ENCODE results near the gene CEP72.
"Not testable (repeated sequence)": the region's sequence is repeated elsewhere in the genome, so short reads cannot be mapped to it uniquely, and the experiment has no call there.

CEP72 gene

DNA sequence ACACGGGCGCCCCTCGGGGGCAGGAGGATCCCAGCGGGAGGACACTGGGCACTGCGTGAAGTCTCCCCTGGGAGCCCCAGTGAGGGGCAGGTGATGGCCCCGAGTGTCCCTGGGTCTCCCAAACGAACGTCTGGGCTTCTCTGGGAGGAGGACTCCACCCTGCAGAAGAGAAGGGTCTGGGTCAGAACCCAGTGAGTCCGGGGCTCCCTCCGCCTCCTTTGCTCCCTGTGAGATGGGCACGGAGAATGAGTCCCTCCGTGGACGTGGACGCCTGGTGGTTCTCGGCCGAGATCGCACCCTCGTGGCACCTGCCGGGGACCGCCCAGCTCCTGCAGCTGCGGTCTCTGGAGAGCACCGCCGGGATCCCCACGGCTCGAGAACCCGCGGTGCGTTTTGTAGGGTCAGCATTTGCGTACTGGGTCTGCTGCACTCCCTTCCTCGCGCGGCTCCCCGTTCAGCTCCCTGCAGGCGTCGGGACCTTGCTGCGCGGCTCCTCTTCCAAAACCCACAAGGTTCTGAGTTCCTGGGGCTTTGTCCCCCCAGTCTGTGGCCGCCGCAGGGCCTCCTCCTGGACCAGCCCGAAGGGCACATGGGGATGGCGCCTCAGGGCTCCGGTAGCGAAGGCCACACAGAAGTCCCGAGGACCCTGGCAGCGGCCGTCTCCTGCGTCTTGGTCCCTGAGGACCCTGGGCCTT is 10.2 kb upstream of the CEP72 start:
- no peak for DNase-seq

DNA sequence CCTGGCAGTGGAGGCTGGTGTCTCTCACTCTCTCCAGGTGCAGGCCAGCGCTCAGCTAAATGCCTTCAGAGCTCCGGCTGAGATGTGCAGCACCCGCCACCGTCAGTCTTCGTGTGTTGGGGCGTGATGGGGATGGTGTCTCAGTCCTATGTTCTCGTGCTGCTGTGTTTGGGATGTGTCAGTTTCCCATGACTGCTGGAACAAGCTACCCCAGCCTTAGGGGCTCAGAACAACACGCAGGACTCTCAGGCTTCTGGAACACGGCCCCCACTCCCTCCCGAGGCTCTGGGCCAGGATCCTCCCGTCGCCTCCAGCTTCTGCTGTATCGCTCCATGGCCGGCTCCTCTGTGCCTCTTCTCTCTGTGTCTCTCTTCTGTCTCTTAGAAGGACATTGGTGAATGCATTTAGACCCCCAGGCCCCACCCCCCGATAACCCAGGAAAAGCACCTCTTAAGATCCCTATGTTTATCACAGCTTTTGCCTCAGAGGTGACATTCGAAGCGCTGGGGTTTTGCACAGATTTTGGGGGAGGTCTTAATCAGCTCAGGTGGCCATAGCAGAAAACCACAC is 9.6 kb upstream of the CEP72 start:
- DNase-seq: no peak

DNA sequence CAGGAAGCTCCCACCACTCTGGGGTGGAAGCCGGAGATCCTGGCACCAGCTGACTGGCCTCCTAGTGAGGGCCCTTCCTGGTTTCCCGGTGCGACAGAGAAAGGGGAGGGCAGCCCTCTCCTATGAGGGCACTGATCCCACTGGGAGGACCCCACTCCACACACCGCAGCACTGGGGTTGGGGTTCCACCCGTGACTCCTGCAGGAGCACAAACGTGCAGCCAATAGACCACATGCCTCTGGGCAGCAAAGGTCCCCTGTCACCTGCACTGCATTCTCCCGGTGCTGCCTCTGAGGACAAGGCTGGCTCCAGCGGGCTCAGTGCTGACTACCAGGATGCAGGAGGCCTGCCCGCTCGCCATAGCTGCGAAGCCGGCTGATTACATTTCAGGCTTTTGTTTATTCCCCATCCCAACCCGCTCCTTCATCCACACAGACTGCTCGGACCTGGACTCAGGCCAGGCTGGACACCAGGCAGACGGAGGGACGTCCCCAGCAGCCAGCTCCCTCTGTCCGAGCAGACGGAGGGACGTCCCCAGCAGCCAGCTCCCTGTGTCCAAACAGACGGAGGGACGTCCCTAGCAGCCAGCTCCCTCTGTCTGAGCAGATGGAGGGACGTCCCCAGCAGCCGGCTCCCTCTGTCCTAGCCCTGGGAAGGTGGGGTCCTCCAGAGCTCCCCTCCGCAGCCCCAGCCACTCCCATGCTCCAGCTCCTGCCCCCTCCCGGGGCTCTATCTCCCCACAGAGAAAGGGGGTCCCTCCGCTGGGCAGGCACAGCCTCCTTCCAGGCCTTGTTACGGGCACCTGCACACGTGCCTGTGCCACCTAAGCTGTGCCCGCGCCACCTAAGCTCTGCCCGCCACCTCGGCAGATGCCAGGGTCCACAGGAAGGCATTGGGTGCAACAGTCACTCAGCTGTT is 8.8 kb upstream of the CEP72 start:
- no peak for DNase-seq

DNA sequence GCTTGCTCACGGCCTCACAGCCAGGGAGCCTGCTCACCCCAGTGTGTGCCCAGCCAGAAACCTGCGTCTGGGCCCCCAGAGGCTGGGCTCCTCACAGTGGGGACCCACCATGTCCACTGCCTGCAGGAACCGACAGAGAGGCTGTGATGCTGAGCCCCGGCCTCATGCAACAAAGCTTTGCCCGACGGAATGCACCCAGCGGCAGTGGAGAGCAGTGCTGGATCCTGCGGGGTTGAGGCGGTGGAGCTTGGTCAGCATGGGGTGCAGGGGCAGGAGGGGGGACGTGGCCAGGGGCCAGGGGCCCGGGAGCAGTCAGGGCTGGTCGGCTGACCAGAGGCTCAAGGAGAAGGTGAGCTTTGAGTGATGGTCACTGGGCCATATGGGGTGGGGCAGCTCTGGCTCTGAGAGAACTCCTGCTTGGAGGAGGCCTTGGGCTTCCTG is 7.7 kb upstream of the CEP72 start:
- no peak for DNase-seq

DNA sequence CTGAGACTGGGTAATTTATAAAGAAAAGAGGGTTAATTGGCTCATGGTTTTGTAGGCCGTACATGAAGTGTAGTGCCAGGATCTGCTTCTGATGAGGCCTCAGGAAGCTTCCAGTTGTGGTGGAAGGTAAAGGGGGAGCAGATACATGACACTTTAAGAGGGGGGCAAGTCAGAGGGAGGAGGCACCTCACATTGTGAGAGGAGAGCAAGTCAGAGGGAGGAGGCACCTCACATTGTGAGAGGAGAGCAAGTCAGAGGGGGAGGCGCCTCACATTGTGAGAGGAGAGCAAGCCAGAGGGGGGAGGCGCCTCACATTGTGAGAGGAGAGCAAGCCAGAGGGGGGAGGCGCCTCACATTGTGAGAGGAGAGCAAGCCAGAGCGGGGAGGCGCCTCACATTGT is 7.0 kb upstream of the CEP72 start:
- DNase-seq: not testable (repeated sequence)

DNA sequence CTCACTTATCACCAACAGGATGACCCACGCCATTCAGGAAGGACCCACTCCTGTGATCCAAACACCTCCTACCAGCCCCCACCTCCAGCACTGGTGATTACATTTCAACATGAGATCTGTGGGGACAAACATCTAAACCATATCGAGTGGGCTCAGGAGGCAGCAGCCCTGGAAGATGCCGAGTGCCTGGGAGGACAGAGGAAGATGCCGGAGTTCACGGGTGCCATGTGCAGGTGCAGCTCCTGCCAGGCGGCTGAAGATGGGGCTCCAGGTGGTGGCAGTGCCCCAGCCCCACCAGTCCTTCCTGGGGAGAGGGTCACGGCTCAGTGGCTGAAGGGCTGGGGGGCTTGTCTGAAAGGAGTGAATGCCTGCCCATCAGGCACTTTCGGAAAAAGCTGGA is 6.1 kb upstream of the CEP72 start:
- no peak for DNase-seq

DNA sequence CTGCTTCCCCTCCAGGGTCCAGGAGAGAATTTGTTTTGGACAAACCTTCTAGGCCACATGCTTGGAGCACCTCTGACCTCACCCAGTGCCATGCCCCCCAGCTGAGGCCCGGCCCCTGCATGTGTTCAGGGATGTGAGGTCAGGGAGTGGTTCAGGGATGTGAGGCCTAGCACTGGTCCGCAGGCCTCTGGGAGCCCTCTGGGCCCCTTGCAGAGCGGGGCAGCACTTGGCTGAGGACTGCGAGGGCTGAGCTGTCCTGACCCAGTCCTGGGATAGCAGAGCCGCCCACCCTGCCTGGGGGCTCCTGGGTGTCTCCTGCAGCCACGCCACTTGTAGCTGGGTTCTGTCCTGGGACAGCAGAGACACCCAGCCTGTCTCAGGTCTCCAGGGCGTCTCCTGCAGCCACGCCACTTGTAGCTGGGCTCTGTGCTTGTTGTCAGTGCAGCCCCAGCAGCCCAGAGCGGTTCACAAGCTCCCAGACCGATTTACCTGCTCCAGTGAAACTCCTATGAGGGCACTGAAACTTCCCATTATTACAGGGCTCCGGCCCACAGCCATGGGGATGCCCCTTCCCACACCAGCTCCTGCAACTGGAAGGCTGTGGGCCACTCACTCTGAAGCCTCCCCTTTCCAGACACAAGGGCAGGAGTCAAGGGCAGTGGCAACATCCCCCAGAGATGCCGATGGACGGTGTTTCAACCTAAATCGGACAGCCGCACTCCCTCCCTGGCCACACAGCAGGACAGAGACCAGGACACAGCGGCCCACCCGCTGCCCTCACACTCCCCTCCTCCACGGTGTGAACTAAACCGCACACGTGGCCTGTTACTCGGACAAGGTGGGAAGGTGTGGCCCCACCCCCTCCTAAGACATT is 5.4 kb upstream of the CEP72 start:
- DNase-seq: no peak

DNA sequence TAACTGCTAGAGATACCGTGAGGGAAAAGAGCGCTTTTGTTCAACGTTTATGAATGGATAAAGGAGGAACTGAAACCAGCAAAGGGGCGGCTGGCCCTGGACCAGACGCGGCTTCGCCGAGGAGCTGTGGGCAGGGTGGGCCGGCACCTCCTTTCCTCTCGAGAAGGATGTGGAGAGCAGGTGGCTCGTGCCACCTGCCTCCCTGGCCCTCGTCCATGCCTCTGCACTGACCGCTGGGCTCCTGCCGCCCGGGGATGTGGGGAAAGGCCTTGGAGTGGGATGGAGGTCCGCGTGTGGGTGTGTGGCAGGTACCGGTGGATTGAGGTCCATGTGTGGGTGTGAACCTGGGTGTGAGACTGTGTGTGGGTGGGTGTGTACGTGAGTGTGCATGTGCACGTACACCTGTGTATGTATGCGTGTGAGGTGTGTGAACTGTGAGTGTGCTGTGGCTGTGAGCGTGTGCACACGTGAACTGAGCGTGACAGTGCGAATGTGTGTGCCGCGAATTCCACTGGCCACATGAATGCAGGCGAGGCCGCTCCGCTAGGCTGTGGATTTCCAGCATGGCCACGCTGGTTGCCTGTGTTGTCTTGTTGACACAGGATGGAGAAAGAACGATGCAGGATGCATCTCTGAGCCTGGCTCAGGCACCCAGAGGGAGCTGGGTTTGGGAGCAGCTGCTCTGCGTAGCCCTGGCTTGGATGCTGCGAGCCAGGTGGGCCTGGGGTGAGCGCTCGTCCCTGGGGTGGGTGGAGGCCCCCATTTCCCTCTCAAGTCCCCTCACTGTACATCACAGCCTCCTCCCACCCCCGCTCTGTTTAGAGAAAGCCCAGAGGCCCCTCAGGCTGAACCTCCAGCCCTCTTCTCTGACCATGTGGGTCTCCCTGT is 4.4 kb upstream of the CEP72 start:
- no peak for DNase-seq

DNA sequence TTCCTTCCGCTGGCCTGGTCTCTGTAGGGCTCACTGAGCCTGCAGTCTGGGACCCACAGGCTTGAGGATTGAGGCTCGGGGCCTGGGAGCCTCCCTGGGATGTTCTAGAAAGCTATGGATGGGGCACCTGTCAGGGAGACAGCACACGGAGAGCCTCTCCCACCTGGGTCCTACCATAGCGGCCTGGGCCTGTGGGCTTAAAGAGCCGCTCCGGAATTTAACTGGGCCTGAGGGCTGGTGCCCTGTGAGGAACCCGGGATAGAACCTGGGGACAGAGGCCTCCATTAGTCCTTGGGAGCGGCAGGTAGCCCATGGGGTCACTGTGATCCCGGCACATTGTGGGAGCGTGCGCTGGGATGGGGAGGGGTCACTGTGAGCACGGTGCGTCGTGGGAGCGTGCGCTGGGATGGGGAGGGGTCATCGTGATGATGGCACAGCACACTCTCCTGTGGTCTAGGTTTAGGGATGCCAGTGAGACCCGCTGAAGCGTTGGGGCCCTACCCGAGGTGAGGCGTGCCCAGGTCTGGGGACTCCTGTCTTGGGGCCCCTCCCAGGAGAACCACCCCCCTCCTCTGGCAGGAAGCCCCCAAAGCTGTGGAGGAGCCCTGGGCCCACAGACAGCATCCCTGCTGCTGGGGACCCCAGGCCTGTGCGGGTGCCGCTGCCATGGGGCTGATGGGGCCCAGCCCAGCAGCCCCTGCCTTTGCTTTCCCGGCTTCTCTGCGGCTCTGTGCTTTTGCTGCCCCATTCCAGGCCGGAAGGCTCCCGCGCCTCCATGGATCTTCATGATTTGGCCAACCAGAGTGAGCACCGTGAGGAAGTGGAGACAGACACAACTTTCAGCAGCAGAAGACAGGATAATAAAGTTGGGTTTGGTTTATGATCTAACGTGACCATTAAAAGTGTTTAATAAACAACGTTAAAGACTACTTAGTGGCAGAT is 3.4 kb upstream of the CEP72 start:
- no peak for DNase-seq

DNA sequence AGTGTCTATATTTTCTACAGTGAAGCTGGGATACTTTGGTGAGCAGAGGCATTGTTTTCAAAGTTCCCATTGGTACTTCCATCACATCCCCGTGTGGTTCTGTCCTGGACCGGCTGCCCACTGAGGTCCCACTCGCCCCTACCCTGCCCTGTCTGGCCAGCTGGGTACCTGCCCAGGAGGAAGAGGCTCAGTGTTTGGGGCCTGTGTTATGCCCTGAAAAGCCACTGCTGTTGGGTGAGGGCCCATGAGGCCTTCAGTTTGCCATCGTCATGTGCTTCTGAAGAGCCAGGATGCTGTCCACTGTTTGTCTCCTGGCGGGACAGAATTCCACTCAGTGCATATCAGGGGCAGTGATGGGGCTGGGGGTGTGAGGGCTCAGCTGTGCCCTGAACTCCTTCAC is 2.6 kb upstream of the CEP72 start:
- no peak for DNase-seq

DNA sequence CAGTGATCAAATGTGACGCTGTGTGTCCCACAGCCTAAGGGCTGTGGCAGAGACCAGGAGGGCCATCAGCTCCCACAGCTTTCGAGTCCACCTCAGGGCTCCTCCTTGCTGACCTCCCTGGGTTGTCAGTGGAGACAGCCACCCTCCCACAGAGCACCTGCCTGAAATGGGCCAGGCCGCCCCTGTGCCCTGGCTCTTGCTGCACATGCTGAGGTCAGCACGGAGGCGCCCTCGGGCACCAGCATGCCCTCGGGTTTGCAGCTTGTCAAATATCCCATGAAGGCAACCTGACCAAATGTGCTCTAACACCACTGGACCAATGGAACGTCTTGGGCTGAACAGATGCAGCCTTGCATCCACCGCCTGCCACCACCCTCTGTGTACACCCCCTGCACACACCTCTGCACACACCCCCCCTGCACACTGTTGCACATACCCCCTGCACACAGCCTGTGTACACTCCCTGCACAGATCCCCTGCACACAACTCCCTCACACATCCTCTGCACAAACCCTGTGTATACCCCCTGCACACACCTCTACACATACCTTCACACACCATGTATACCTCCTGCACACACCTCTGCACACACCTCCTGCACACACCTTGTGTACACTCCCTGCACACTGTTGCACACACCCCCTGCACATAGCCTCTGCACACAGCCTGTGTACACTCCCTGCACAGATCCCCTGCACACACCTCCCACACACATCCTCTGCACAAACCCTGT is 2.0 kb upstream of the CEP72 start:
- DNase-seq: no peak

DNA sequence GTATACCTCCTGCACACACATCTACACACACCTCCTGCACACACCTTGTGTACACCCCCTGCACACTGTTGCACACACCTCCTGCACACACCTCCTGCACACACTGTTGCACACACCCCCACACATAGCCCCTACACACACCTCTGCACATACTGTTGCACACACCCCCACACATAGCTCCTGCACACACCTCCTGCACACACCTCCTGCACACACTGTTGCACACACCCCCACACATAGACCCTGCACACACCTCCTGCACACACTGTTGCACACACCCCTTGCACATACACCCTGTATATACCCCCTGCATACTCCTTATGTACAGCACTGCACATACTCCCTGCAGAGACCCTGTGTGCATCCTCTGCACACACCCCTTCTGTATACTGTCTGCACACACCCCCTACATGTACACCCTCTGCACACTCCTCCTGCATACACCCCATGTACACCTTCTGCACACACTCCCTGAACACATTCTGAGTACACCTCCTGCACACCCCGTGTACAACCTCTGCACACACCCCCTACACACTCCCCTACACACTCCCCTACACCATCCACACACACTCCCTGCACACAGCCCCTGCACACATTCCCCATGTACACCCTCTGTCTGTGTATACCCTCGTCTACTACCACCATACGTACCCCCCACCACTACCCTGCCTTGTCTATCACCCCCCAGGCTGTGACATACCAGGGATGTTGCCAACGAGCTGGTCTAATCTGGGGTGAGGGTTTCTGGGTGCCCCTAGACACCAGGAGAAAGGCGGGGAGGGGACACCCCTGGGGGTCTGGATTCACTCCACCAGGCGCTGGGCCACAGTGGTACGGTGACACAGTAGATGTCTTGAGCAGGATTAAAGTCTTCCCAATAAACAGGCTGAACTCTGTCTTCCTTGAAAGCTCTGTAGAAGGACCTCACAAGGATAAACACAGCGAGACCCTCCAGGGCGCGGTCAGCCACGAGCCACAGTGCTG is 1.1 kb upstream of the CEP72 start:
- DNase-seq: no peak

DNA sequence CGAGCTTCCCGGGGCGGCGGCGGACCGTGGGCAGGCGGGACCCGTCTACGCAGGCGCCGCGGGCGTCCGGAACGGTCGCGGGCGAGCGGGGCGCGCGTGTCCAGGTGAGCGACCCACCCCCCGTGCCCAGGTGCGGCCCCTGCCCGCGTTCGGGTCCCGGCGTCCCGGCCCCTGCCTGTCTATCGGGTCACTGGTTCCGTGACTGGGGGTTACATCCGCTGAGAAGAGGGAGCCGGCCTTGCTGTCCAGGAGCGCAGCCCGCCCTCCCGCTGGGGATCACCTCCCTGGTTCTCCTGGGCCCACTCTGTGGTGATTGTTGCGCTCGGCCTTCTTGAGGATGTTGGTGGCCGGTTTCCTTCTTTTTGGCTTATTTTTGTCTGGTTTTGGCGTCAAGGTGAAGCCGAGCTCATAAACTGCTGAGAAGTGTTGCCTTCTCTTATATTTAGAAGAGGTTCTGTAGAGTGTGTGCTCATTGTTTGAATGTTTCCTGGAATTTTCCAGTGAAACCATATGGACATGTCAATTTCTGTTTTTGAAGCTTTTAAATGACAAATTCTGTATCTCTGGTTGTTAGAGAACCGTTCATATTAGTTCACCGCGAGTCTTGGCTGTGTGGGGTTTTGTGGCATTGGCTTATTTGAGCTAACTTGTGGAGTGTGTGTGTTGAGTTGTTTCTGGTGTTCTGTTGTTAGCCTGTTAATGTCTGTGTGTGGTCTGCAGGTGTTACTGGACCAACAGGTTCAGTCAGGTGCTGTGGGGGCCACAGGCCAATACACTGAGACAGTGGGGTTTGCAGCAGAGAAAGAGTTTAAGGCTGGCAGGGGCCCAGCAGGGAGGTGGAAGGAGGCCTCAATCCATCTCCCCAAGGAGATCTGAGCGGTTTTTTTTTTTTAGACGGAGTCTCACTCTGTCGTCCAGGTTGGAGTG is 621 bp downstream of the CEP72 start:
- DNase-seq: no peak

DNA sequence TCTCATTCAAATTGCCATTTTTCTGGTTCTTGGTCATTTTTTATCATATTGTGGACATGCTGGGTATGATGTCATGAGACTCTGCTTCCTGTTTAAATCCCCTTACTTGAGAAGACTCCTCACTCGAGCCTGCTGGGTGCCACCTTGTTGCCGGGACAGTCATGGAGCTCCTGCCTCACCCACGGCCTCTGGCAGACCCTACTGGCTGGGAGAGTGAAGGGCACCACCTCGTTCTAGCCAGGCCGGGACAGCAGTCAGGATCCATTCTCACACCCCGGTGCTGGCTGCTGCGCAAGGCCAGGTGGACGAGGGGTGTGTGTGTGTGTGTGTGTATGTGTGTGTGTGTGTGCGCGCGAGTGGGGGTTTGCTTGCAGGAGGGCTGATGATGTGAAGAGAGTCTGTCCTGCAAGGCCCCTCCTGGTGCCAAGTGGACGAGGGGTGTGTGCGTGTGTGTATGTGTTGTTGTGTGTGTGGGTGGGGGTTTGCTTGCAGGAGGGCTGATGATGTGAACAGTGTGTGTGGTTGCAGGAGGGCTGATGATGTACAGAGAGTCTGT is 4.4 kb downstream of the CEP72 start:
- no peak for DNase-seq

DNA sequence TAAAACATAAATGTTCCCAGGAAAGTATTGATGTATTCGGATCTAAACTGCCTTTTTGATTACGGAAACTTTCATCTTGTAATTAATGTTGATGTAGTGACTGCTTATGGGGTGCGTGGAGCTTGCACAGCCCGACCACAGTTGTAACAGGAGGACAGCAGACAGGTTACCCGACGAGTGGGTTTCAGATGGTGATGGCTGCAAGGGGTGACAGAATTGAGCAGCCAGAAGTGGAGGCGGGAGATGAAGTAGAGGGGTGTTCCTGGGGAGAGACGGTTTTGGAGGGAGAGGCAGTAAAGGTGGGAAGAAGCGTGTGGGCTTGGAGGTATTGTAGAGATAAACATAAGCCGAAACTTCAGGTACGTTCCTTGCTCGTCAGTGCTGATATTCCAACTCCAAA is 5.8 kb downstream of the CEP72 start:
- DNase-seq: no peak

DNA sequence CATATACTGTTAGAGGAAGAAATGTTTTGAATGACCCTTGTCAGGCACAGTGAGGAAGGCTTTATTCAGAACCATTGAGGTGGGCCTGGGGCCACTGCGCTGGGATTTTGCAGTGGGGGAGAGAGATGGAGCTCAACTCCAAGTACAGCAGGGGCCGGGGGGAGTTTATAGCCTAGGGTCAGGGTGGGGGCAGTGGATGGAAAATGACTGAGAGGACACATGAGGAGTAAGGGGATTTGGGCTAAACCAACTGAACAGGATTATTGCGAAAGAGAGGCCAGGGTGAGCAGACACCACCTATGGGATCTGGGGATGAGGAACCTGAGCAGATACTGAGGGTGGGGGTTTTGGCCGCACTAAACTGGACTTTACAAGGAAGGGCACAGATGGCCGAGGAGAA is 6.3 kb downstream of the CEP72 start:
- no peak for DNase-seq

DNA sequence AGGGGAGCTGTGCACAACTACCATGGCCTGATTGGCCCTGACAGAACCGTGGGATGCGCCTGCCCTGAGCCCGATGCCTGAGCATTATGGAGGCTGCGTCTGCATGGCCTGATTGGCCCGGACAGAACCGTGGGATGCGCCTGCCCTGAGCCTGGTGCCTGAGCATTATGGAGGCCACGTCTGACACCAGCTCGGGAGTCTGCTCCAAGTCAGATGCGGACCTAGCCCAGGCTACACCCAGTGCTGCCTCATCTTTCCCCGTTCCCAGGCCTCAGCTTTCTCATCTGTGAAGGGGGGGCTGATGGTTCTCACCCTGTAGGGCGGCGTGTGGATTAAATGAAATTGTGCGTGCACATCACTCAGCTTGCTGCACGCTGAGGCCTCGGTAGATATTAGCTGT is 7.3 kb downstream of the CEP72 start:
- no peak for DNase-seq
